IPS DF 6.9 (cell line): Measurements from ENCODE around the gene HOXA2.
A peak's percentile ranks its signal among the peaks of the same experiment; 100 is the strongest.

Source experiments
- DNase-seq: peaks from one replicate; pipeline ENCODE4 v3.0.0-alpha.2; 2013; ENCODE audit warnings: low read depth, low spot score
- H3K27ac ChIP-seq: one replicate; pipeline ENCODE4 v1.5.1; 2013; ENCODE audit warnings: low read length, control low read depth
- H3K27me3 ChIP-seq: 2 replicates; pipeline ENCODE4 v1.6.1; 2013; ENCODE audit warnings: mild to moderate bottlenecking, low read length; ENCODE audit not compliant: control insufficient read depth, insufficient read depth
- H3K36me3 ChIP-seq: 2 replicates; pipeline ENCODE4 v1.6.1; 2013; ENCODE audit warnings: low read length; ENCODE audit not compliant: control insufficient read depth, insufficient read depth
- H3K4me1 ChIP-seq: 2 replicates; pipeline ENCODE4 v1.6.1; 2013; ENCODE audit warnings: low read length; ENCODE audit not compliant: control insufficient read depth, insufficient read depth
- H3K4me3 ChIP-seq: 2 replicates; pipeline ENCODE4 v1.5.1; 2013; ENCODE audit warnings: mild to moderate bottlenecking, low read length
- H3K9me3 ChIP-seq: 2 replicates; pipeline ENCODE4 v1.6.1; 2013; ENCODE audit warnings: low read length, inconsistent platforms; ENCODE audit not compliant: control insufficient read depth, insufficient read depth
- WGBS: extraction: QIAGEN DNeasy Blood & Tissue Kit; methylation state at CpG from one replicate; pipeline ENCODE4 v1.1.7; 2013; ENCODE audit warnings: mixed read lengths, missing lambda C conversion rate; ENCODE audit not compliant: insufficient read length, insufficient coverage; 5-methylcytosine and 5-hydroxymethylcytosine counted together

Gene HOXA2

DNA sequence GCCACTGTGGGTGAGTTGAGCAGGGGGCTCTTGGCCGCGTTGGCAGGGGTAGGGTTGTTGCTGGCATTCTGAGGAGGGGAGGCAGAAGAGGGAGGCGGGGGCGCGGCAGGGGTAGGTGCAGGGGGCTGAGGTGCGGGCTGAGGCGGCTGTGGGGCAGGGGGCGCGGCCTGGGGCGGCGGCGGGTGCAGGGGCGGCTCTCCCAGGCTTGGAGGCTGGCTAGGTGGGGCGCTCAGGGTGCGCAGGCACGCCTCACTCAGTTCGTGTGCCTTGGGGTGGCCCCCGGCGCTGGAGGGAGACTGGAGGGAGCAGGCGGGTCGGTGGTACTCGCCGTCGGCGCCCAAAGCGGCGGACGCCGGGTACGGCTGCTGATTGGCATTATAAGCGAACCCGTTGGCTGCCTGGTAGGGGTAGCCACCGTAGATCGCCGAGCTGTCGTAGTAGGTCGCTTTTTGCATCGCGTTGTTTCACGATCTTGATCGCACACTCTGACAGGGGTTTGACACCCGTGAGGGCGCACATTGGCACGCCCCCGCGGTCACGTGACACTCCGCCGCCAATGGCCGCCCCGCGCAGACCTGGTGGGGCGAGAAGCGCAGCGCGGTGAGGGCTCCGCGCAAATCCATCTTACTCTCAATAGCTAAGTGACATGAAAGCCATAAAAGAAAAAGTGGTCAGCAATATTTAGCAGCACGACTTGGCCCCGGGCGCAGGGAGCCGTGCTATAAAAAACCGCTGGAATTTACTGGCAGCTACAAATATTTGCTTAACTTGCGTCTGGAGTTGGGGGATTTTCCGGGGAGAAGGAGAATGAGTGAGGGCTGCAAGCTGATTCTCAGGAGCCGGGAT is 7.9 kb upstream of the HOXA2 start:
- H3K27me3 ChIP-seq = peaks cover 92% of the 10 kb centered on the region
- no CpG with 5 or more reads among the region's 66 CpGs for WGBS
- no peak overlapping the region for H3K27ac ChIP-seq
- H3K9me3 ChIP-seq = no peaks in the 10 kb centered on the region
- H3K4me3 ChIP-seq = peak overlapping the region; percentile 21; the same call in 1 of the 2 replicates
- peaks cover 6% of the 10 kb centered on the region; the same call in 1 of the 2 replicates for H3K4me1 ChIP-seq
- DNase-seq = no peak
- no peaks in the 10 kb centered on the region for H3K36me3 ChIP-seq

DNA sequence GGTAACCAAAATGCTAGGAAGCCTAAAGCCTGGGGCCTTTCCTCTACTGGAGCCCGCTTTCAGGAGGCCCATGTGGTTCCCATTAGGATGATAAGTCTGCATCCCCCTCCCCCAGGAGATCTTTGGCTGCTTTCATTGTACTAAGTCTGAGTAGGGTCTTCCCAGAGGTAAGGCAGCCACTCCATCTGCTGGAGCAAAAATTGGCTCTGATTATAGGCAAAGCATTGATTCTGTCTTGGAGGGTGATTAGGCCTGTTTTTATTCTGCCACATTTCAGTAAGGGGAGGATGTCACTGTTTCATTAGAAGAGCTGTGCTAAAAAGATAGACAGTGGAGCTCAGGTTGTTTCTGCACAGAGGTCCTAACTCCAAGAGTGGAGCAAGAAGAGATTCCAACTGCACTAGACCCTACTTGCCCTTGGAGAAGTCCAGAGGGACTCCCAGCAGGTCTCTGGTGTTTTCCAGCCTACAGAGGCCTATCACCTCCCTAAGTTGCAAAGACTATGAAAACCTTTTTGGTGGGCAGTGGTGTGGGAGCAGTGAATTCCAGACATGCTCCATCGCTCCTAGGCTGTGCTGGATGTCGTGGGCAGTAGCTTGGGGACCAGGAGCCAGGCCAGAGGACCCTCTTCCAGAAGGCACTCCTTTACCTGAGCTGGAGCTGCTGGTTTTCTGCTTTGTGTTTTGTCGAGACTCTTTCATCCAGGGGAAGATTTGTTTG is 7.1 kb upstream of the HOXA2 start:
- peaks cover 6% of the 10 kb centered on the region; the same call in 1 of the 2 replicates for H3K4me1 ChIP-seq
- no peak for DNase-seq
- no peaks in the 10 kb centered on the region for H3K36me3 ChIP-seq
- WGBS = no CpG with 5 or more reads among the region's 4 CpGs
- H3K4me3 ChIP-seq = no peak overlapping the region
- no peak overlapping the region for H3K27ac ChIP-seq
- no peaks in the 10 kb centered on the region for H3K9me3 ChIP-seq
- H3K27me3 ChIP-seq = peaks cover 92% of the 10 kb centered on the region

DNA sequence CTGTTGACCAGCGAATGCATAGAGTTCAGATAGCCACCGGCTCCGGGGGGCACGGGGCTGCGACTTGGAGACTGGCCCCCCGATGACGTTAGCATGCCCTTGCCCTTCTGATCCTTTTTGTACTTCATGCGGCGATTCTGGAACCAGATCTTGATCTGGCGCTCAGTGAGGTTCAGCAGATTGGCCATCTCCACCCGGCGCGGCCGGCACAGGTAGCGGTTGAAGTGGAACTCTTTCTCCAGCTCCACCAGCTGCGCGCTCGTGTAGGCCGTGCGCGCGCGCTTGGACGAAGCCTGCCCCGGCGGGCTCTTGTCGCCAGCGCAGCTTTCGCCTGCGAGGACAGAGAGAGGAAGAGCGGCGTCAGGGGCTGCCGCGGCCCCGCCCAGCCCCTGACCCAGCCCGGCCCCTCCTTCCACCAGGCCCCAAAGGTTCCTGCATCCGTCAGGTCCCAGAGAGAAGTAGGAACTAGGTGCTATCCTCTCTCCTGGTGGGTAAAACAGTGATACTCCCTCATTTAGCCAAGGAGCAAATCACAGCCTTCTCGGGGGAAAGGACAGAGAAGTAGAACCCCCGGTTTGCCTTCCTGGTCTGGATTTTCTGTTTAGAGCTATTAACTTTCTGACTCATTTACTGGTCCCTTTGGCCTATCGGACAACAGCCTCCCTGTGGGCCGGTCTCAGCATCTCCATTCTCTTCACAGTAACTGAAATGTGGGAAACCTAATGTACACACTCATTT is 6.1 kb upstream of the HOXA2 start:
- no peaks in the 10 kb centered on the region for H3K9me3 ChIP-seq

DNA sequence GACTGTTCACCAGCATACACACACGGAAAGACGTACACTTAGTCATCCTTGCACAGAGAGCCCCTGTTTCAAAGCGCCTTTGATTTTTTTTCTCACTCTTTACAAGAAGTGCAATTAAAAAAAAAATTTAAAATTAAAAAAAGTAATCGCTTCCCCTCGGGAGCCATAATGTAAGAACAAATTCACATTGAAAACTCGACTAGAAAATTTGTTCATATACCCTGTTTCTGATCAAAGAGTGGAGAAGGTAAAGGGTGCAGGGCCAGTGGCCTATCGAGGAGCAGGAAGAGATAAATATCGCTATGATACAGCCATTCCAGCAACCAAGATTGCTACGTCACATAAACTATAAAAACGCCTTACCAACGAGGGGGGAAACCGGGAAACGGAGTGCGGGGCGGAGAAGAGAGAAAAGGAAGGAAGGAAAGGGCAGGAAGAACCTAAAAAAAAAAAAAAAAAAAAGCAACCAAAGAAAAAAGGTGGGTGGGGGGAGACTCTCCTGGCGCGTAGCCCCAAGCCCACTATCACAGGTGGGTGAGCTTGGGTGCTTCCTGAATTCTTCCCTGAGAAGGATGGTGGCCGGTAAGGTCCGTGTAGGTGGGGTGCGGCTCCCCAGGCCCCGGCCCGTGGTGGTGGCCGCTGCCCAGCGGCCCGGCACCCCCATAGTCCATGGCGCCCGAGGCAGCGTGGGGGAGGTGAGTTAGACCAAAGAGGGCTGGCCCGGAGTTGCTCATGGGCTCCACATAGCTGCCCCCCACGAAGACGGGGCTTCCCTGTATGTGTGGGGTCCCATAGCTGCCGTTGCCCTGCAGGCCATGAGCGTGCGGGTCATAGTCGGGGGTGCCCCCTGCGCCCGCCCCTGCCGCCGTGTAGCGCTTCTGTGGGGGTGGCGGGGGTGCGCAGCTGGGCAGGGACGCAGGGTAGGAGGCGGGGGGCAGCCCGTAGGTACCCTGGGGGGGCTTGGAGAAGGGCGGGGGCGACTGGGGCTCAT is 5.2 kb upstream of the HOXA2 start:
- no CpG with 5 or more reads among the region's 47 CpGs for WGBS
- Histone ChIP-seq H3K36me3 (no peaks in the 10 kb centered on the region), H3K4me1 (peaks cover 7% of the 10 kb centered on the region; the same call in 1 of the 2 replicates), H3K9me3 (no peaks in the 10 kb centered on the region), H3K27ac (no peak overlapping the region), H3K4me3 (no peak overlapping the region; the same call in 1 of the 2 replicates), H3K27me3 (peaks cover 97% of the 10 kb centered on the region)
- no peak for DNase-seq

More for the DNA sequence above, 6.1 kb upstream of the HOXA2 start:
- H3K36me3 ChIP-seq = no peaks in the 10 kb centered on the region
- no CpG with 5 or more reads among the region's 41 CpGs for WGBS
- no peak overlapping the region; the same call in 1 of the 2 replicates for H3K4me3 ChIP-seq
- peaks cover 97% of the 10 kb centered on the region for H3K27me3 ChIP-seq
- DNase-seq = no peak
- H3K27ac ChIP-seq = no peak overlapping the region
- peaks cover 6% of the 10 kb centered on the region; the same call in 1 of the 2 replicates for H3K4me1 ChIP-seq

DNA sequence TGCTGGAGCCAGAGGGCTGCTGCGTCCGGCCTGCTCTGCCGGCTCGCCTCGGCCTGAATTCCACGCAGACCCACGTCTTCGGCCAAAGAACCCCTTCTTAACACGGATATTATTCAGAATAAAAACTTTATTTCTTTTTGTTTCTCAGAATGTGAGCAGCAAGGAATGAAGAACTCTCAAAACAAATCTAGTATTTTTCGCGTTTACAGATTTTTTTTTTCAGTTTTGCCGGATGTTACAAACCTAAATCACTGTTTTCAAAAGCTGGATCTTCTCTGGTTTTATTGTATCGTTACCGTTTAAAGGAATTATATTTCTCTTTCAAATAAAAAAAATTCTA is 4.4 kb upstream of the HOXA2 start:
- DNase-seq = no peak
- H3K4me1 ChIP-seq = peaks cover 7% of the 10 kb centered on the region; the same call in 1 of the 2 replicates
- H3K27me3 ChIP-seq = peaks cover 96% of the 10 kb centered on the region
- no peak overlapping the region for H3K4me3 ChIP-seq
- H3K9me3 ChIP-seq = no peaks in the 10 kb centered on the region
- no peaks in the 10 kb centered on the region for H3K36me3 ChIP-seq
- no CpG with 5 or more reads among the region's 14 CpGs for WGBS
- no peak overlapping the region for H3K27ac ChIP-seq

DNA sequence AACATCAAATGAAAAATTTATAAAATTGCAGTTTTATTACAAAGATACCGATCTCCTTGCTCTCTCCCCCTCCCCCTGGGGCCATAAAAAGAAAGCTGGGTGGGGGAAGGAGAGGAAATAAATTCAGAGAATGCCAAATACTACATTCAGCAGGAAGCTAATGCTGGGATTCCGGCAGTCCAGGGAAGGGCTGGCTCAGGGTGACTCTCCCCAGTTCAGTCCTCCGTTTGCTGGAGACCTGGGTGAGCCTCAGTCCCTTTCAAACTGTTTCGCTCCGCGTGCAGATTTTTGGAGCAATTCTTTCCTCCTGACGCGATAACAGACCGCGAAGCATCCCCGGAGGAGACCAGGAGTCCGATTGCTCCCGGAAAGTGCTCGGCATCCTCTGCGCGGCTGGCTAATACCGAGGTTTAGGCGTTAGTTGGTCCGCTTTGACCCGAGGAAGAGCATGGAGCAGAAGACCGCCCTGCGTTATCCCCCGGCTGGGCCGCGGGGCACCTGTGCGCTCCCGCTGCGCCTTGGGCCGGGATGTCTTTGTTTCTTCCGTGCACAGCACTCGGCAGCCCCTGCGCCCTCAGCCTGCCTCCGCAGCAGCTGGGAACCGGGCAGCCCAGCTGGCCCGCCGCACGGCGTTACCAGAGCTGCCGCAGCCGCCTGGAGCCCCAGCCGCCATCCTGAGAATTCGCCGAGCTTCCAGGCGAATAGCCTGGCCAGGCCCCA is 3.9 kb upstream of the HOXA2 start:
- no CpG with 5 or more reads among the region's 44 CpGs for WGBS
- H3K9me3 ChIP-seq = no peaks in the 10 kb centered on the region

DNA sequence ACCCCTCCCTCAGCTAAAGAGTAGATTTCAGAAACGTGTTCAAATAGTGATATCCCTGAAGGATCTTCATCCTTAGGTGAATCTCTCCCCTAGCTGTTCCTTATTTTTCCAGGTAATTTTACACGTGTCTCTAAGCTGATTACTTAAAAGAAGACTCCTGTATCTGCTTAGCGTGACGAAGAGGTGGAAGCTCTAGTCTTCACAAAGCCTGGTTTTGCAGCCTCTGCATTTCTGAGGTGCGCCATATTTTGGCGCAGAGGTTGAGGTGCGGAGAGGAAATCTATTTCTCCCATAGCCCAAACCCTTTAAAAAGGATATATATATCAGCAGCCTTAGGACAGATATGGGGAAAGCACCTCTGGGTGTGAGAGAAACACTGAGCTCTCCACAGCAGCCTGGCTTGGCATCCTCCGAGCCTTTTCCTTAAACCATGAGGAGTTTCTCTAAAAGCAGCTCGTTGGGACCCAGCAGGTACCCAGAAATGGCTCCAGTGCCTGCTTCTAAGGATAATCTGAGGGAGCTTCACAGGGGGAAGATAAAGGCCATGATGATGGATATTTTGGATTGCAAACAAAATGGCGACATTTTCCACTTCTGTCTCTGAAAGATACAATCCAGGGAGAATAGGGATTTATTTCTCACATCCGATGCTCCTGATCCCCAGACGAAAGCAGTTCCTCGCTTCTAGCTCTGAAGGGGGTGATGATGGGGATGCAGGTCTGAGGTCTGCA is 3.0 kb upstream of the HOXA2 start:
- WGBS = no CpG with 5 or more reads among the region's 13 CpGs
- no peaks in the 10 kb centered on the region for H3K36me3 ChIP-seq
- no peak overlapping the region for H3K27ac ChIP-seq
- peaks cover 96% of the 10 kb centered on the region for H3K27me3 ChIP-seq
- no peak overlapping the region for H3K4me3 ChIP-seq
- no peak for DNase-seq
- H3K9me3 ChIP-seq = no peaks in the 10 kb centered on the region
- peaks cover 7% of the 10 kb centered on the region; the same call in 1 of the 2 replicates for H3K4me1 ChIP-seq

More for the DNA sequence above, 3.9 kb upstream of the HOXA2 start:
- H3K4me1 ChIP-seq = peaks cover 7% of the 10 kb centered on the region; the same call in 1 of the 2 replicates
- no peak overlapping the region for H3K4me3 ChIP-seq
- peaks cover 96% of the 10 kb centered on the region for H3K27me3 ChIP-seq
- DNase-seq = no peak
- no peak overlapping the region for H3K27ac ChIP-seq
- H3K36me3 ChIP-seq = no peaks in the 10 kb centered on the region

DNA sequence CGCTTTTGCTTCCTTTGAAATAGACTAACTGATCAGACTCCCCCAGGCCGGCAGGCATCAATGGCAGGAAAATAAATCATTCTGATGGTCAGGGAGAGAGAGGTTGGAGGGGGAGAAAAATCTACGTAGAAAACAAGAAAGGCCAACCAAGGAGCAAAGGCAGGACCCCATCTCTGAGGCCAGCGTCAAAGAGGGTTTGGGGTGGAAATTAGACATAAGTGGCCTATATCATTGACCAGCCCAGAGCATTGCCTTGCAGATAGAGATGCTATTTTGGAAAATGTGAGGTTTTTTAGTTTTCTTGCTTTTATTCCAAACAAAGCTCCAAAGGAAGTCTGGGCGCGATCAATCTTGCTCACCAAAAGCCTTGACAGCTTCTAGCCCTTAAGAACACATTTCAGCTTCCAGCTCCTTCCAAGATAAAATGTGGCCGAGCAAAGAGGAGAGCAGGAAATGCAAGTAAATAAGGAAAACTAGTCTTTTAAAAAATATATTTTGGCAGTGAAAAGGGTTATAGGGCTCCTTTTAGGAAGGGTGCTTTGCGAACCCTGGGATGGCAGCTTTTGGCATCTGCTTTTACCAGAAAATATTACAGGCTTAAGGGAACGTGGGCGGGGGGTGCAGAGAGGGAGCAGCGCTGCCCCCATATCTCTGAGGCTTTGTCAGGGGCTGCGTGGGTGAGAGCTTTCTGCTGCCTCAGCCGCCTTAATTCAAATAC is 2.0 kb upstream of the HOXA2 start:
- DNase-seq = no peak
- Histone ChIP-seq H3K9me3 (no peaks in the 10 kb centered on the region), H3K4me1 (peaks cover 7% of the 10 kb centered on the region; the same call in 1 of the 2 replicates), H3K36me3 (no peaks in the 10 kb centered on the region), H3K27ac (no peak overlapping the region), H3K4me3 (no peak overlapping the region), H3K27me3 (peaks cover 93% of the 10 kb centered on the region)
- WGBS = no CpG with 5 or more reads among the region's 13 CpGs
